CD4-positive, alpha-beta T cell treated with Interleukin-21 for 1 hour (primary cell): ENCODE measurements around the gene UBE2D4.
"Not testable (repeated sequence)": the region's sequence is repeated elsewhere in the genome, so short reads cannot be mapped to it uniquely, and the experiment has no call there.

ENCODE experiments used
- DNase-seq: peaks from one replicate; pipeline ENCODE4 v3.0.0-alpha.2; 2020

The UBE2D4 gene

GRCh38 chr7:43925984-43926797, at the start of gene UBE2D4:
Gene UBE2D4 (plus strand): TSS chr7:43926436. CDS start chr7:43926533, 97 bp downstream.
- peak; percentile 87 for DNase-seq

DNA sequence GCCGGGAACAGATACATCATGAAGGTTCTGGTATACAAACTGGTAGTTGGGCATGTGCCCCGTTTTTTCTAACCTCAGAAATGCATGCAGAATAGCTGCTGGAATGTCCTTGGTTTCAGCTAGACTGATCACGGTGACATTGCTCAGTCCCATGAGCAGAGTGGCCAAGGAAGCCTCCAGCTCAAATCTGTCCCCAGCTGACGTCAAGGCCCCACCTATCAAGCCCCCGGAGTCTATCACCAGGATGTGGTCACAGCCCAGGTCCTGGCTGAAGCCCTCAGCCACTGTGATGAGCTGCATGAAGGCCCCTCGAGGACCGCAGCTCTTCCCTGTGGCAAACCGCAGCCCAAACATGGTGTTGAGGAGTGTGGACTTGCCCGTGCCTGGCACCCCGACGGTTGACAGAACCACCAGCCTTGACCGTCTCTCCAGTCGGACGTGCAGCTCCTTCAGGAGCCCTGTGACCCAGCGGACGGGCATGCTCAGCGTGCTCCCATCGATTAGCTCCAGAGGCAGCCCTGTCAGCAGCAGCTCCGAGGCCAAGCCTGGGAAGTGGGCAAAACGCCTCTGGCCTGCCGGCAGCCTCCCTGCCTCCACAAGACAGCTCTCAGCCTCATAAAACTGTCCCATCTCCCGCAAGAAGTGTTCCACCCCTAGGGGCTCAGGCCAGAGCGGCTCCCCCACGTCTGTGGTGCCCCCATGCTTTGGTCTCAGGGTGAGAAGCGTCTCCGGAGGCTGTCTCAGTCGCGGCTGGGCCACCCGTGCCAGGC, 49.1 kb upstream of the UBE2D4 start:
- no peak for DNase-seq

DNA sequence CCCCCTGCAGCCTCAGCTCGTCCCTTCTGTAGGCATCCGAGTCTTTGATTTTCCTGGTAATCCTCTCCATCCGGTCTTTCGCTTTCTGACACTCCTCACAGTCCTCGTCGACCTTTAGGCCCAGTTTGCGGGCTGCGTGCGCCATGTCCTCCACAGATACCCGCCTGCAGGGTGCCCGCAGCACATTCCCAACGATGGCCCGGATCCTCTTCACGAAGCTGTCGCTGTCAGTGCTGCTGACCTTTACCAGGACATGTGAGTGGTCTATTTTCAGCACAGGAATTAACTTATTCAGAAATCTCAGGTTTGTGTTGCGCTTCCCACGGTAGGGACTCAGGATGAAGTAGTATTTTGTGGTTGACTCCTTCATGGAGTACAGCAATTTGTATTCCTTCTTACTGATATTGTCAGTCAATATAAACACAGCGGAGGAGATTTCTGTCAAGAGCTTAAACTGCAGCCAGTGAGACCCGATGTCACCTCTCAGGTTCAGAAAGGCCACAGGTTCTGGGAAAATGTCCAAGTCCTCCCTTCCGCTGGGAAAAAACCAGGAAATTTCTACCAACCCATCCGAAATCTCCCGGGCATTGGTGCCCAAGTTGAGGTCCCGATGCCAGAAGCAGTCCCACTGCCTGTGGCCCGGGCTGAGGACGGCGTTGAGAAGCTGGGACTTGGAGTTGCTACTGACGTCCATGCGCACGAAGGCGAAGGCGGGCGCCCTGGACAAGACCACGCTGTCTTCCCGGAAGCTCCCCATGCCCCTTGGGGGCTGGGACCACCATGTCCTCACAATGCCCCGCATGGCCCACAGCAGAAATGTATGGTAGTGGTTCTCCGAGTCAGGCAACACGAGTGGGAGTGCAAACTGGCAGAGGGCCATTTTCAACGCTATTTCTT, 48.0 kb upstream of the UBE2D4 start:
- DNase-seq: no peak

- DNase-seq: no peak
Observed at GRCh38 chr7:43878867-43879266, 47.4 kb upstream of the UBE2D4 start.

DNA sequence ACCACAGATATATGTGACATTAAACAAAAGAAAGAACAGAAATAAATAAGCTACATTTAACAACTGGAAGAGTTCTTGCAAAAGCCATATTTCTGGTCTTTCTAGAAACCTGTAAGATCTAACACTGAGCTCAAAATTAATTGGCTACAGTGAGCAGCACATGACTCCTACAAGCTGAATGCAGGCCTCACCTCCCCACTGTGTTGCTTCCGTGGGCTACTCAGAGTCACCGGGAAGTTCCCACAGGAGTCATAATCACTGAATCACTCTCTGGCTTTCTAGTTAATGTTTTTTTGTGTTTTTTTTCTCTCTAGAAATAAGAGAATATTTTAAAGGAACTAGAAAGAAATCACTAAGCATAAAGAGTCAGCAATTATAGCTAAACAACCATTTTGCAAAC, 46.8 kb upstream of the UBE2D4 start:
- no peak for DNase-seq

DNA sequence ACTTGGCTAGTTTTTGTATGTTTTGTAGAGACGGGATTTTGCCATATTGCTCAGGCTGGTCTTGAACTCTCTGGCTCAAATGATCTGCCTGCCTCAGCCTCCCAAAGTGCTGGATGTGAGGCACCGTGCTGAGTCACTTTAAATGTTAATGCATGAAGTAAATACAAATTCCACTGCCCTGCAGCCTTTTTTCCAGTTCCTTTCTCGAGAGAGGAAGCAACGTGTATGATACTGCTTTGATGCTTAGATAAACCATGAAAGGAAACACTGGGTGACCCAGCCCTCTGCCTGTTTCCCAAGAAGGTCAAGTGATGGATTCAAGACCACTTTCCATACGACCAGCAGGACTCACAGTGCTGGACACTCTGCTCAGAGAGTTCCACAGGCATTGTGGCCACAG, 45.6 kb upstream of the UBE2D4 start:
- DNase-seq: no peak

GRCh38 chr7:43884209-43884608, 42.0 kb upstream of the UBE2D4 start:
- no peak for DNase-seq

- DNase-seq: no peak
Observed at GRCh38 chr7:43884617-43885016, 41.6 kb upstream of the UBE2D4 start.

GRCh38 chr7:43888993-43889945, 37.0 kb upstream of the UBE2D4 start:
- DNase-seq: no peak

GRCh38 chr7:43890468-43890867, 35.8 kb upstream of the UBE2D4 start:
- DNase-seq: no peak

DNA sequence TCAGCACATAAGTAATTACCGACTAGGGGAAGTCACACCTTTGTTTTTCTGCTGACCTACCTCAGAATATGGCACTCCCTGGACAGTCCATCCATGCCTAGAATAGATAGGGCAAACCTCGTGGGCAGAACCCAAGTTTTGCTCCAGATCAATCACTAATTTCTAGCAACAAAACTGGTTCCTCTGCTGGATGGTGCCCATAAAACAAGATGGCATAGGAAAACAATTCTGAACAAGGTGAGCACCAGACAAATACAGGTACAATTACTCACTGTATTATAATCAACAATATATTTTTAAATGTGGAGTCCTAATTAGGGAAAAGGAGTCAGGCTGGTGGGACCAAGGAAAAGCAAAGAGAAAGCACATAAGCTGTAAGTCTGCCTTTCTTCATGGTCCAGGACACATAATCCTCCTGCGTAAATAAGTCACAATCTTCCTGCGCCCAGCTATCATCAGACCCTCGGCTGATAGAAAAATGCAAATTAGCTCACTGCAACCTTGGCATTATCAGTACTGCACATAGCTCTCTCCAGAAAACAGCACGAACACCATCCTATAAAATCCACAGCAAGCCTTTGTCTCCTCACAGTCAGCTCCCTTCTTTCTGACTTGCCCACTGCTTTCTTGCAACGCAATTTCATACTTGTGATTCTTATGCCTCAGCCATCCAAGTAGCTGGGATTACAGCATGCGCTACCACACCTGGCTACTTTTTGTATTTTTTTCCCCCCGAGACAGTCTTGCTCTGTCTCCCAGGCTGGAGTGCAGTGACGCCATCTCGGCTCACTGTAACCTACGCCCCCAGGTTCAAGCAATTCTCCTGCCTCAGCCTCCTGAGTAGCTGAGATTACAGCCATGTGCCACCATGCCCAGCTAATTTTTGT, 34.9 kb upstream of the UBE2D4 start:
- DNase-seq: no peak

GRCh38 chr7:43895847-43896415, 30.3 kb upstream of the UBE2D4 start:
- DNase-seq: no peak

- DNase-seq: not testable (repeated sequence)
Observed at GRCh38 chr7:43898571-43898970, 27.7 kb upstream of the UBE2D4 start.

GRCh38 chr7:43902542-43903054, 23.6 kb upstream of the UBE2D4 start:
- no peak for DNase-seq

- no peak for DNase-seq
Observed at GRCh38 chr7:43904533-43905208, 21.6 kb upstream of the UBE2D4 start.

DNA sequence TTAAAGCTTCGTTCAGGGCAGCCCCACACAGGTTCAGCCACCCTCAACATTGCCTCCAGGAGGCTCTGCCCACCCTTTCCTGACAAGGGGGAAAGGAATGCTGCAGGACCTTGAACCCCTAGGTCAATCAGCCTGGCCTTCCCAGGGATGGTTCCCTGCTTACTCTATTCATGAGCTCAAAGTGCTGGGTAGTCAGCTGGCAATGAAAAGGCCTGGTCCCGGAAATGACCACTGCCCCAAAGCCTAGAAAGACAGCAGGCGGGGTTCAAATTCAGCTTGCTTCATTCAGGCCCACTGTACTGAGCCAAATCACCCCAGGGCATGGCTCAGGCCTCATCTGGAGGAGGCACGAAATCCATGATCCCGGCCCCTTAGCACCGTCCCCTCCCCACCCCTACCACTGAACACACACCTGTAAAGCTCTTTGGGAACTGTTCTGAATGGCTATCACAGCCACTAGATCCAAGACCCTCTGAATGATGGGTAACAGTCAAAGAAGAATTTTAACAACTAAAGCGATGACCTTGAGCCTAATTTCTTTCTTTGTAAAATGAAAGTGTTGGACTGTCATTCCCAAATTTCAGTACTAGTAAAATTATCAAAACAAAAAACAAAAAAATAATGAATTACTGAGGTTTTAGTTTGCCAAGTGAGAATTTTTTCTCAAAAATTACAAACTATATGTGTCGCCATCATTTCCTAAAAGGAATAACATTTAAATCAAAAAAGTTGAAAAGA, 20.9 kb upstream of the UBE2D4 start:
- DNase-seq: no peak

- peak; percentile 4 for DNase-seq
Observed at GRCh38 chr7:43905956-43906330, 20.3 kb upstream of the UBE2D4 start.

DNA sequence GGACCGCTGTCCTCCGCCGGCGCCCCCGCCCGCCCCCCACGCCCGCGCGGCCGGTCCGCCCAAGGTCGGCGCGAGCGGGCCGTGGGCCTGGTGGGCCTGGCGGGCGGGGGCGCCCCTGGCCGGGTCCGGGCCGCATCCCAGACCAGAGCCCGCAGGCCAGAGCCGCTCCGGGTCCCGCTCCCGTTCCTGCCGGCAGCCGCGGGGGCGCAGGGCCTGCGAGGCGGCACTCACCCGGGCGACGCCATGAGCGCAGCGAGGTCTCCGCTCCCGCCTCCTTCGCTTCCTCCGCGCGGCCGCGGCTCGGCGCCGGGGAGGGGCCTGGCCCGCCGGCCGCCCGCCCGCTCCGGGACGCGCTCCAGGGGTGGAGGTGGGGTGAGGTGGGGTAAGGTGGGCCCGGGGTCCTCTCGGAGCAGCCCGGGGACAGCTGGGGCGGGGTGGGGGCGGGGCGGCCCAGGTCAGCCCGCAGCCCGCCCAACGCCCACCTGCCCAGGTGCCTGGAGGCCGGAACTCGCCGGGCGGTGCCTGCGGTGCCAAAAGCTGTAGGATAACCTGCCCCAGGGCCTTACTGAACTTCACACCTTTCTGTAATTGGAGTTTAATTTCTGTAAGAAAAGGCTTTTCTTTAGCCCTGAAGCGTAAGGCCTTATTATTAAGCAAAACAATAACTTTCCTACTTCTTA, 19.8 kb upstream of the UBE2D4 start, which contains the start of gene URGCP:
URGCP (minus strand) TSS at position 266 of the 680 bp plus-strand sequence; CDS start at position 245, 21 bp downstream.
- peak; percentile 52 for DNase-seq
